GM18498 (cell line): ENCODE data around the gene RPS27L.
A peak's percentile ranks its signal among the peaks of the same experiment; 100 is the strongest.

Source experiments
- ATAC-seq: cut with Tn5 transposase; IDR thresholded peaks from one replicate; pipeline ENCODE4 v1.9.1; 2021; ENCODE audit warnings: mild to moderate bottlenecking, moderate library complexity; ENCODE audit not compliant: unreplicated experiment

RPS27L gene

GRCh38 chr15:63188247-63188925 is 31.1 kb upstream of the RPS27L start:
- no peak for ATAC-seq

- ATAC-seq = no peak
Measured at GRCh38 chr15:63187589-63188226, 30.4 kb upstream of the RPS27L start.

- no peak for ATAC-seq
Measured at GRCh38 chr15:63186065-63186464, 28.8 kb upstream of the RPS27L start.

- ATAC-seq = no peak
Measured at GRCh38 chr15:63185206-63185605, 27.9 kb upstream of the RPS27L start.

- no peak for ATAC-seq
Measured at GRCh38 chr15:63181648-63182047, 24.4 kb upstream of the RPS27L start.

GRCh38 chr15:63180746-63181145 is 23.5 kb upstream of the RPS27L start:
- no peak for ATAC-seq

GRCh38 chr15:63178034-63178433 is 20.8 kb upstream of the RPS27L start:
- ATAC-seq = no peak

- ATAC-seq = no peak
Measured at GRCh38 chr15:63176302-63176701, 19.0 kb upstream of the RPS27L start.

- ATAC-seq = no peak
Measured at GRCh38 chr15:63172851-63173451, 15.7 kb upstream of the RPS27L start.

- no peak for ATAC-seq
Measured at GRCh38 chr15:63172376-63172775, 15.1 kb upstream of the RPS27L start.

- no peak for ATAC-seq
Measured at GRCh38 chr15:63169788-63170187, 12.5 kb upstream of the RPS27L start.

- ATAC-seq = no peak
Measured at GRCh38 chr15:63166219-63166618, 8.9 kb upstream of the RPS27L start.

GRCh38 chr15:63165166-63165859 is 8.0 kb upstream of the RPS27L start:
- ATAC-seq = no peak

GRCh38 chr15:63163217-63163616 is 5.9 kb upstream of the RPS27L start:
- no peak for ATAC-seq

- no peak for ATAC-seq
Measured at GRCh38 chr15:63160638-63161037, 3.4 kb upstream of the RPS27L start.

- ATAC-seq = peak; percentile 31
Measured at GRCh38 chr15:63157891-63158431, 684 bp upstream of the RPS27L start.

GRCh38 chr15:63156755-63157117 is 541 bp downstream of the RPS27L start:
- ATAC-seq = peak; percentile 20

- no peak for ATAC-seq
Measured at GRCh38 chr15:63156086-63156710, 1.1 kb downstream of the RPS27L start.

GRCh38 chr15:63155486-63155885 is 1.8 kb downstream of the RPS27L start:
- no peak for ATAC-seq

GRCh38 chr15:63151665-63152064 is 5.6 kb downstream of the RPS27L start:
- ATAC-seq = no peak

- ATAC-seq = no peak
Measured at GRCh38 chr15:63146684-63147083, 10.6 kb downstream of the RPS27L start.
